ENCODE results near the gene OR7G2. TPM values are rescaled to one million over a fixed set of nuclear protein-coding genes. Genes with fewer than 3 reads are reported as not detected.
"Not testable (repeated sequence)": the region's sequence is repeated elsewhere in the genome, so short reads cannot be mapped to it uniquely, and the experiment has no call there.

Gene OR7G2
- polyA plus RNA-seq, 3 donors, result not detected

- 48 to 87% (median 81%) methylated on average over 4 of the region's 4 CpGs for WGBS, 3 donors
- H3K27ac ChIP-seq (ENCODE audit: low read depth, low read length), result no peak overlapping the region
Measured at GRCh38 chr19:9078651-9079050, 28.6 kb downstream of the OR7G2 start.

- 80 to 82% (median 81%) methylated on average over 10 of the region's 10 CpGs for WGBS, 3 donors
- H3K27ac ChIP-seq (ENCODE audit: low read depth, low read length), result no peak overlapping the region
Measured at GRCh38 chr19:9076901-9077300, 30.4 kb downstream of the OR7G2 start.

GRCh38 chr19:9075064-9075949 is 32.0 kb downstream of the OR7G2 start:
- no peak overlapping the region for H3K27ac ChIP-seq (ENCODE audit: low read depth, low read length)
- WGBS, 3 donors, result 22 to 34% (median 33%) methylated on average over 16 of the region's 16 CpGs

- 54 to 70% (median 62%) methylated on average over 6 of the region's 6 CpGs for WGBS, 3 donors
- H3K27ac ChIP-seq (ENCODE audit: low read depth, low read length), result no peak overlapping the region
Measured at GRCh38 chr19:9073806-9074205, 33.5 kb downstream of the OR7G2 start.

DNA sequence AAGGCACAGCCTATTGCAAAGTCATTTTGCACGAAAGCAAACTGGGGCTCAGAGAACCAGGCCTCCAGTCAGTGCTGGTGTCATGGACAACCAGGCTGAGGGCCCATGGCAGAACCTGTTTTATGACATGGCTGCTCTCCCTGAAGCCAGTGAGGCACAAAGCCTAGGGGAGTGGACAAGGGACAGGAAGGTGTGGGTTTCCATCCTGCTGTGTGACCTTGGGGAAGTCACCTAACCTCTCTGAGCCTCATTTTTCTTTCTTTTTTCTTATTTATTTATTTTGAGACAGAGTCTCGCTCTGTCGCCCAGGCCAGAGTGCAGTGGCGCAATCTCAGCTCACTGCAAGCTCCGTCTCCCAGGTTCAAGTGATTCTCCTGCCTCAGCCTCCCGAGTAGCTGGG is 35.6 kb downstream of the OR7G2 start:
- H3K27ac ChIP-seq (ENCODE audit: low read depth, low read length), result not testable (repeated sequence)
- WGBS, 3 donors, result 89 to 92% (median 92%) methylated on average over 6 of the region's 6 CpGs

- WGBS, 3 donors, result 39 to 48% (median 46%) methylated on average over 5 of the region's 5 CpGs
- no peak overlapping the region for H3K27ac ChIP-seq (ENCODE audit: low read depth, low read length)
Measured at GRCh38 chr19:9070066-9070465, 37.2 kb downstream of the OR7G2 start.

DNA sequence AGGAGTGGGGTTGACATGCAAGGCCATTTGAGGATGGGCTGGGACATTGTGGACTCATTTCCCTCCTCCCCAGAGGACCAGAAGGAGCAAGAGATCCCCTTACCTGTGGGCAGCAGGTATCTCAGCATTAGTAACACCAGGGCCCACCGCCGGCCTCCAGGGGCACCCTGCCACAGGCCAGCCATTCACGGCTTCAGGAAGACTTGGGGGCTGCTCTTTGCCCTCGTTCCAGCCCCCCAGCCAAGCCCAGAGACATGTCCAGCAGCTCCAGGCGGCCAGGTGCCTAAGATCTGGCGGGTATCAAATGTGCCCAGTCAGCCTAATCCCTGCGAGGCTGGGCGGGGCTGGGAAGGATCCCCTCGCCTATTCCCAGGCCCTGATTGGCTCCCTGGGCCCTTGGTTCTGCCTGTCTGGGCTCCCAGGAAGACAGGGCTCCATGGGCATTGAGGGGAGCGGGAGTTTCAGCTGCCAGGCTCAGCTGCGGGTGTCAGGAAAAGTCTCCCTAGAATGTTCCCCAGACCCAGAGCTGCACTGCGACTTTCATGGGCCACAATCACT is 41.7 kb downstream of the OR7G2 start:
- 62 to 78% (median 78%) methylated on average over 12 of the region's 12 CpGs for WGBS, 3 donors
- H3K27ac ChIP-seq (ENCODE audit: low read depth, low read length), result no peak overlapping the region

DNA sequence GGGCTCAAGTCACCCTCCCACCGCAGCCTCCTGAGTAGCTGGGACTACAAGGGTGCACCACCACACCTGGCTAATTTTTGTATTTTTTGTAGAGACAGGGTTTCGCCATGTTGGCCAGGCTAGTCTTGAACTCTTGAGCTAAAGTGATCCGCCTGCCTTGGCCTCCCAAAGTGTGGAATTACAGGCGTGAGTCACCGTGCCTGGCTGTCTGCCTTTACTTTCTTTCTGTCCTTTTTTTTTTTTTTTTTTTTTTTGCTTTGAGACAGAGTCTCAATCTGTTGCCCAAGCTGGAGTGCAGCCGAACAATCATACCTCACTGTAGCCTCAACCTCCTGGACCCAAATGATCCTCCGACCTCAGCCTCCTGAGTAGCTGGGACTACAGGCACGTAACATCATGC is 45.4 kb downstream of the OR7G2 start:
- 80 to 89% (median 87%) methylated on average over 8 of the region's 8 CpGs for WGBS, 3 donors
- H3K27ac ChIP-seq (ENCODE audit: low read depth, low read length), result no peak overlapping the region

DNA sequence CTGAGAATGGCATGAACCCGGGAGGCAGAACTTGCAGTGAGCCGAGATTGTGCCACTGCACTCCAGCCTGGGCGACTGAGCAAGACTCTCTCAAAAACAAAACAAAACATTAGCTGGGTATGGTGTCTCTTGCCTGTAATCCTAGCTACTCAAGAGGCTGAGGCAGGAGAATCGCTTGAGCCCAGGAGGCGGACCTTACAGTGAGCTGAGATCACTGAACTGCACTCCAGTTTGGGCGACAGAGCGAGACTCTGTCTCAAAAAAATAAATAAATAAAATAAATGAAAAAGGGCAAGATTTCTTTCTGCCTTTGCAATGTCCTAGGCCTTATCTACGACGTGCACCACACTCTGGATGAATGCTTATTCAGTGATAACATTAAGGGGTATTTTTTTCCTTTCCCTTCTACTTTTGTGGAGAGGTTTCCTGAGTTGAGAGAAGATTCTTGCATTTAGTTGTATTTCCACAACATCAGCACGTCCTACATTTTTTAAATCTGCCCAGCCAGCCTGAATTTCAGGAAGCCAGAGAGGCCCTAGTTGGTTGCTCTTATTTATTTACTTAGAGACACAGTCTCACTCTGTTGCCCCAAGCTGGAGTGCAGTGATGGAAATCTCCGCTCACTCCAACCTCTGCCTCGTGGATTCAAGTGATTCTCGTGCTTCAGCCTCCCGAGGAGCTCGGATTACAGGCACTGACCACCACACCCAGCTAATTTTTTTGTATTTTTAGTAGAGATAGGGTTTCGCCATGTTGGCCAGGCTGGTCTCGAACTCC is 46.5 kb downstream of the OR7G2 start:
- WGBS, 3 donors, result 58 to 64% (median 64%) methylated on average over 17 of the region's 17 CpGs
- no peak overlapping the region for H3K27ac ChIP-seq (ENCODE audit: low read depth, low read length)

DNA sequence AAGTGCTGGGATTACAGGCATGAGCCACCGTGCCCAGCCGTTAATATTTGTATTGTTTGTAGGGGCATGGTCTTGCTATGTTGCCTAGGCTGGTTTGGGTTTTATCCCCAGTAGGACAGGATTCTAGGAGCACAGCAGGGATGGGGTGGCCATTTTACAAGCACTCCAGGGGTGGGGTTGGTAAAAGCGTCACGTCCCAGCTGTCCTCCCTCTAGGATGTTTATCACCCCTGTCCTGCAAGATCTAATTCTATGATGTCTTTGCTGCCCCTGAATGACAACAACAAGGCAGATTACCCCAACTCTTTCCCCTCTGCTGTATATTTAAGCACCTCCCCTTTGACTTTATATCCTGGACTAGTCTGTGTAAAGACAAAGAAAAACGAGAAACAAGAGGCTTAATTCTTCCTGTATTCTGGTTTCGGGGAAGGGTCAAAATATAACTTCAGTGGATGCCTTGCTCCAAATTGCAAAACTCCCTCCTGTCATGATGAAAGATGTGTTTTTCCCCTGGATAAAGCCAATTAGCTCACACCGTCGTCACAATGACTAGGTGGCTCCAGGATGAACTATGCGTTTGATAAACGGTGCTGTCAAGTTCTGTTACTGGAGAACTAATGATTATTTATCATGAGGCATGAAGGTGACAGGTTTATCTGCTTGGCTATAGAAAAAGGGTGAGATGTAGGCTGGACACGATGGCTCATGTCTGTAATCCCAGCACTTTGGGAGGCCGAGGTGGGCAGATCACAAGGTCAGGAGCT is 48.2 kb downstream of the OR7G2 start:
- H3K27ac ChIP-seq (ENCODE audit: low read depth, low read length), result no peak overlapping the region
- WGBS, 3 donors, result 22 to 47% (median 36%) methylated on average over 12 of the region's 12 CpGs

- no peak overlapping the region for H3K27ac ChIP-seq (ENCODE audit: low read depth, low read length)
- WGBS, 3 donors, result 65 to 73% (median 72%) methylated on average over 4 of the region's 4 CpGs
Measured at GRCh38 chr19:9057505-9058258, 49.6 kb downstream of the OR7G2 start.

GRCh38 chr19:9056131-9056530 is 51.1 kb downstream of the OR7G2 start:
- H3K27ac ChIP-seq (ENCODE audit: low read depth, low read length), result not testable (repeated sequence)
- 89 to 98% (median 92%) methylated on average over 9 of the region's 9 CpGs for WGBS, 3 donors

GRCh38 chr19:9054765-9055164 is 52.5 kb downstream of the OR7G2 start:
- no peak overlapping the region for H3K27ac ChIP-seq (ENCODE audit: low read depth, low read length)
- 39 to 45% (median 40%) methylated on average over 8 of the region's 8 CpGs for WGBS, 3 donors

DNA sequence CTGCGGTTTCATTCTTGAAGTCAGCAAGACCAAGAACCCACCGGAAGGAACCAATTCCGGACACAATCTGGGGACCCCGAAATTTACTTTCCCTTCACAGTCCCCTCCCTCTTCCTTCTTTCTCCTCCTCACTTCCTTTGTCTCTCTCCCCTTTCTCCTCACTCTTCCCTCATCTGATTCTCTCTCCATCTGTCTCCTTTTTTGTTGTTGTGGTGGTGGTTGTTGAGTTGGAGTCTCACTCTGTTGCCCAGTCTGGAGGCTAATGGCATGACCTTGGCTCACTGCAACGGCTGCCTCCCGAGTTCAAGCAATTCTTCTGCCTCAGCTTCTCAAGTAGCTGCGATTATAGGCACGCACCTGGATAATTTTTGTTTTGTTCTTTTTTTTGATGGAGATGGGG is 53.1 kb downstream of the OR7G2 start:
- no peak overlapping the region for H3K27ac ChIP-seq (ENCODE audit: low read depth, low read length)
- whole genome bisulfite sequencing, 3 donors, result 80 to 85% (median 82%) methylated on average over 8 of the region's 8 CpGs

- 96 to 98% (median 97%) methylated on average over 6 of the region's 6 CpGs for WGBS, 3 donors
- not testable (repeated sequence) for H3K27ac ChIP-seq (ENCODE audit: low read depth, low read length)
Measured at GRCh38 chr19:9053674-9054073, 53.6 kb downstream of the OR7G2 start.

GRCh38 chr19:9052894-9053293 is 54.4 kb downstream of the OR7G2 start:
- 80 to 89% (median 85%) methylated on average over 4 of the region's 4 CpGs for WGBS, 3 donors
- H3K27ac ChIP-seq (ENCODE audit: low read depth, low read length), result no peak overlapping the region
